Astrocyte of the spinal cord (primary cell): ENCODE measurements around the gene DPRX.
"Not testable (repeated sequence)": the region's sequence is repeated elsewhere in the genome, so short reads cannot be mapped to it uniquely, and the experiment has no call there.

Experiments
- DNase-seq: peaks from one replicate; pipeline ENCODE4 v3.0.0; 2011; ENCODE audit warnings: low read depth, low spot score
- H3K4me3 ChIP-seq: 2 replicates; pipeline ENCODE4 v1.5.1; 2011; ENCODE audit warnings: low read depth, mild to moderate bottlenecking, low read length, moderate library complexity
- in situ Hi-C: cut with HindIII; loops from 2 replicates; pipeline ENCODE4 v1.10.0; 2017; ENCODE audit warnings: low sequenced_read_pairs
- TF ChIP-seq, protein P1 (sequence below): IDR thresholded peaks from 2 replicates; pipeline ENCODE4 v1.5.1; 2012; ENCODE audit warnings: low read depth, mild to moderate bottlenecking, low read length, inconsistent platforms

Gene DPRX

DNA sequence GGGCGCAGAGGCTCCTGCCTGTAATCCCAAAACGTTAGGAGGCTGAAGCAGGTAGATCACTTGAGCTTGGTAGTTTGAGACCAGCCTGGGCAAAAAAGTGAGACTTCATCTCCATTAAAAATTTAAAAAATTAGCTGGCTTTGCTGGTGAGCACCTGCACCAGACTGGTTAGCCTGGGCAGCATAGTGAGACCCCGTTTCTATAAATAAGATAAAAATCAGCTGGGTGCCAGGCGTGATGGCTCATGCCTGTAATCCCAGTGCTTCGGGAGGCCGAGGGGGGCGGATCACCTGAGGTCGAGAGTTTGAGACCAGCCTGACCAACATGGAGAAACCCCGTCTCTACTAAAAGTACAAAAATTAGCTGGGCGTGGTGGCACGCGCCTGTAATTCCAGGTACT is 32.4 kb downstream of the DPRX start:
- DNase-seq: no peak
- TF ChIP-seq, protein P1, sequence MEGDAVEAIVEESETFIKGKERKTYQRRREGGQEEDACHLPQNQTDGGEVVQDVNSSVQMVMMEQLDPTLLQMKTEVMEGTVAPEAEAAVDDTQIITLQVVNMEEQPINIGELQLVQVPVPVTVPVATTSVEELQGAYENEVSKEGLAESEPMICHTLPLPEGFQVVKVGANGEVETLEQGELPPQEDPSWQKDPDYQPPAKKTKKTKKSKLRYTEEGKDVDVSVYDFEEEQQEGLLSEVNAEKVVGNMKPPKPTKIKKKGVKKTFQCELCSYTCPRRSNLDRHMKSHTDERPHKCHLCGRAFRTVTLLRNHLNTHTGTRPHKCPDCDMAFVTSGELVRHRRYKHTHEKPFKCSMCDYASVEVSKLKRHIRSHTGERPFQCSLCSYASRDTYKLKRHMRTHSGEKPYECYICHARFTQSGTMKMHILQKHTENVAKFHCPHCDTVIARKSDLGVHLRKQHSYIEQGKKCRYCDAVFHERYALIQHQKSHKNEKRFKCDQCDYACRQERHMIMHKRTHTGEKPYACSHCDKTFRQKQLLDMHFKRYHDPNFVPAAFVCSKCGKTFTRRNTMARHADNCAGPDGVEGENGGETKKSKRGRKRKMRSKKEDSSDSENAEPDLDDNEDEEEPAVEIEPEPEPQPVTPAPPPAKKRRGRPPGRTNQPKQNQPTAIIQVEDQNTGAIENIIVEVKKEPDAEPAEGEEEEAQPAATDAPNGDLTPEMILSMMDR: no peak
- in situ Hi-C loops: no loop called here
- H3K4me3 ChIP-seq: no peak overlapping the region

DNA sequence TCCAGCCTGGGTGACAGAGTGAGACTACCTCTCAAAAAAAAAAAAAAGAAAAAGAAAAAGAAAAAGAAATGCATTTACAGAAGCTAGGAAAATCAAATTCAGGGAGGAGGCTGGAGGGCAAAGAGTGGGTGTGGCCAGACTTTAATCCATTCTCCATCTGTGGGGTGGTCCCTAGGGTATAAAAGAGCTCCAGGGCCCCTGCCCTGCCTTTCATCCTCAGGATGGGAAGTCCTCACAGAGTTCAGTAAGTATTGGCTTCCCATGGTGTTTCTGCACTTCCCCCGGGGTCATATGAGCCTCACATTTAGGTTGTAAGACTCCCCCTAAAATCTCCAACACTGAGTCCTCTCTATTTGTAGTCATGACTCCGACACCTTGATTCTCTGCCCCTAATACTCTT is 33.0 kb downstream of the DPRX start:
- TF ChIP-seq, protein P1: no peak
- no peak overlapping the region for H3K4me3 ChIP-seq
- DNase-seq: no peak
- in situ Hi-C loops: no loop called here

DNA sequence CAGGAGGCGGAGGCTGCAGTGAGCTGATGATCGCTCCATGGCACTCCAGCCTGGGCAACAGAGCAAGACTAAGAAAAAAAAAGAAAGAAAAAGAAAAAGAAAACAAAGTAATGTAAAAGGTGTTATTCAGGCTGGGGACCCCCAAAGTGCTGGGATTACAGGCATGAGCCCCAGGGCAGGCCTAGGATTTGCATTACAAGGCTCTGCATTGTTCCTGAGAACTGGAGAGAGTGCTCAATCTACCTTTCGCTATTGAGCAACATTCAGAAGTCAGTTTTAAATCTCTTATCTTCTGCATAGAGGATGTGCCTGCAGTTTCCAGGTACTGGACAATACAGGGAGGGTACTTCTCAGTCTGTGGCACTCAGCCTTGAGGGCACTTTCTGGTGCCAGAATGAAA is 34.5 kb downstream of the DPRX start:
- in situ Hi-C loops, DNase-seq, H3K4me3 ChIP-seq: not testable (repeated sequence)

DNA sequence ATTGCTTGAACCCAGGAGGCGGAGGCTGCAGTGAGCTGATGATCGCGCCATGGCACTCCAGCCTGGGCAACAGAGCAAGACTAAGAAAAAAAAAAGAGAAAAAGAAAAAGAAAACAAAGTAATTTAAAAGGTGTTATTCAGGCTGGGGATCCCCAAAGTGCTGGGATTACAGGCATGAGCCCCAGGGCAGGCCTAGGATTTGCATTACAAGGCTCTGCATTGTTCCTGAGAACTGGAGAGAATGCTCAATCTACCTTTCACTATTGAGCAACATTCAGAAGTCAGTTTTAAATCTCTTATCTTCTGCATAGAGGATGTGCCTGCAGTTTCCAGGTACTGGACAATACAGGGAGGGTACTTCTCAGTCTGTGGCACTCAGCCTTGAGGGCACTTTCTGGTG is 37.0 kb downstream of the DPRX start:
- in situ Hi-C loops, H3K4me3 ChIP-seq, DNase-seq: not testable (repeated sequence)

DNA sequence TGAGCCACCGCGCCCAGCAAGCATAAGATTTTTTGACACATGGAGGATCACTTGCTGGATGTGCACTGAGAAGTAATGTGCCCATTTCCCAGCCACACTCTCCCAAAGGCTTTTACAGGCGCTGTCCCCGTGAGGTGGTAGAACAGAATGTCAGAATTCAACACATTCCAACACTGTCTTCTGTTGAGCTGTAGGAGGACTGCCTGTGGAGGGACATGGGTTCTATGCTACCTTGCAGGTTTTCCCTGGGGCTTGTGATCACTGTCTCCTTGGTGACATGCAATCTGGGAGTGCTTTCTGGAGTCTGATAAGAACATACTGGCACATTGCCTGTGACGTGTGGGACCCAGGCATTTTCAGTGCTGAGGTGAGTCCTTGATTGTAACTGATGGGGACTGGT is 38.5 kb downstream of the DPRX start:
- TF ChIP-seq, protein P1: no peak
- in situ Hi-C loops: no loop called here
- no peak overlapping the region for H3K4me3 ChIP-seq
- DNase-seq: no peak

DNA sequence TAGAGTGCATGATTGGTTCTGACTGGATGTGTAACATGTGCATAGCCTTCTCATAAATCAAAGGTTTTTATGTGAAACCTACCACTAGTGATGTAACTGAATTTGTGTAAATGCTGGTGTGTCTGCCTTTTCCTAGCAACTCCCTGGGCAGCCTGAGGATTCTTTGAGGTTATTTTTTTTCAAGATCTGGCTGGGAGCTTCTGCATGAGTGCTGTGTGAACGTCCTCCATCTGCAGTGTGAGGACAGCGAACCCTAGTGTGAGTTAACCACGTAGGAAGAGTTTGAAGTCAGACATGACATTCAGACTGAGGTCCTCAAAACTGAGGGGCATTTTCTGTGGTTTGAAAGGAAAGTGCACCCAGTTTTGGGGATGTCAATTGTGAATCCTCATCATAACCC is 39.9 kb downstream of the DPRX start:
- no peak overlapping the region for H3K4me3 ChIP-seq
- DNase-seq: no peak
- TF ChIP-seq, protein P1: no peak
- in situ Hi-C loops: no loop called here
